Prostate gland (tissue), 2 donors: Measurements from ENCODE around the gene CCDC102B.

ENCODE experiments used
- CTCF ChIP-seq, 4 experiments: fragments of 200-600 bp in 2 of 4; fragments of 450-650 bp in 2 of 4; sonication (generic) in 2 of 4; IDR thresholded peaks; 1 replicate in 3 of 4; 2 replicates in 1 of 4; pipeline ENCODE4 v1.5.1; 2016 to 2019; ENCODE audit warnings: antibody characterized with exemption in 4 of 4, mild to moderate bottlenecking in 2 of 4, moderate library complexity in 2 of 4
- POLR2A ChIP-seq: fragments of 450-650 bp; IDR thresholded peaks from one replicate; pipeline ENCODE4 v1.6.1; 2016; ENCODE audit warnings: antibody characterized with exemption, mild to moderate bottlenecking
- POLR2AphosphoS5 ChIP-seq: sonication (generic); formaldehyde crosslinking; IDR thresholded peaks from one replicate; pipeline ENCODE4 v1.6.1; 2017; ENCODE audit warnings: antibody characterized with exemption

- TF ChIP-seq POLR2A (no peak), CTCF (IDR thresholded peaks at IDR 0.05) (no peak), POLR2AphosphoS5 (no peak)
These were observed 137.8 kb downstream of the CCDC102B start for GRCh38 chr18:68935686-68936085.
